ENCODE results near the gene FOXB1.

Gene FOXB1

DNA sequence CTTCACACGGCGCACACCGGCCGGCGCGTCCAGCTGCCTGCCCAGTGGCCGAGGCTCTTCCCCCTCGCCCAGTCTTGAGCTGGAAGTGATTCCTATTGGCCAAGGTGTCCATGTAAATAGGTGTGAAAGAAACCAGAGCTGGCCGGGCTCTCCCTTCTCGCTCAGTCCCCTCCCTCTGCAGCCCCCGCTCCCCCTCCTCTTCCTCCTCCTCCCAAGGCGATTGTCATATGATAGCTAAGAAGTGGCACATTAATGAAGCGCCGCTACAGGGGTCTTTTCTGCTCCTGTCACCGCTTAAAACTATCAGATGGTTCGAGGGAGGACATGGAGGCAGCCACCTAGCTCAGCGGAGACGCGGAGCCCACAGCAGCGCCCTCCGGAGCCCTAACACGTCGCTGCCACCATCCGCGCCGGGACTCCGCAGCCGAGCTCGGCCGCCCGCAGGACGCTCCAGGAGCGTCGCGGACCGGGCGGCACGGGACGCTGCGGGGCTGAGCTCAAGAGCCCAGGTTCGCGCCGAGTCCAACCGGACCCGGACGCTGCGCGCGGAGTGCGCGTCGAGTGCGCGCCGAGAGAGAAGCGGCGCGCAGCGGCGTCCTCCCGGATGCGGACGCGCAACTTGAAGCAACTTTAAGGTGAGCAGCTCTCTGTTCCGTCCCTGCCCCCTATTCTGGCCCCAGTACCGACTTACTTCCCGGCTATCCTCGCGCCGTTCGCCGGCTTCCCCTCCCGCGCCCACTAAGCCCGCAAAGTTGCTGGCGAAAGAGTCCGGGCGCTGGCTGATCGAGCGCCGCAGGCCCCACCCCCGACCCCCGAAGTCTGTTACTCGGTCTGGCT lies at the start of gene FOXB1:
Gene FOXB1, plus strand, starts transcription at position 303 of the 837 bp plus-strand sequence. CDS start 653 bp downstream, outside the sequence.
- DNase-seq, result no peak

- DNase-seq, result no peak
These were observed 45.8 kb upstream of the FOXB1 start for GRCh38 chr15:59958288-59958687.

- no peak for DNase-seq
These were observed 43.8 kb upstream of the FOXB1 start for GRCh38 chr15:59960318-59960717.

- DNase-seq, result no peak
These were observed 40.8 kb upstream of the FOXB1 start for GRCh38 chr15:59963322-59963721.

DNA sequence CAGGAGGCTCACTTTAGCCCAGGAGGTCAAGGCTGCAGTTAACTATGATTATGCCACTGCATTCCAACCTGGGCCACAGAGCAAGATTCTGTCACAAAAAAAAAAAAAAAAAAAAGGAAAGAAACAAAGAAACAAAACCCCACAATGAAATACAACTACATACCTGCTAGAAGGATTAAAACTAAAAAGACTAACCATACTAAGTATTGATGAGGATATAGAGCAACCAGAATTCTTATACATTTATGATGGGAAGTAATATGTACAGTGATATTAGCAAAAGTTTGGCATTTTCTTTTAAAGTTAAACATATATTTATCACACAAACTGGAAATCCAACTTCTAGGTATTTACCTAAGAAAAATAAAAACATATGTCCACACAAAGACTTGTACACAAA lies 40.2 kb upstream of the FOXB1 start:
- no peak for DNase-seq

GRCh38 chr15:59965741-59966140 lies 38.4 kb upstream of the FOXB1 start:
- DNase-seq, result no peak

- no peak for DNase-seq
These were observed 37.8 kb upstream of the FOXB1 start for GRCh38 chr15:59966262-59966661.

GRCh38 chr15:59968314-59968713 lies 35.8 kb upstream of the FOXB1 start:
- no peak for DNase-seq

DNA sequence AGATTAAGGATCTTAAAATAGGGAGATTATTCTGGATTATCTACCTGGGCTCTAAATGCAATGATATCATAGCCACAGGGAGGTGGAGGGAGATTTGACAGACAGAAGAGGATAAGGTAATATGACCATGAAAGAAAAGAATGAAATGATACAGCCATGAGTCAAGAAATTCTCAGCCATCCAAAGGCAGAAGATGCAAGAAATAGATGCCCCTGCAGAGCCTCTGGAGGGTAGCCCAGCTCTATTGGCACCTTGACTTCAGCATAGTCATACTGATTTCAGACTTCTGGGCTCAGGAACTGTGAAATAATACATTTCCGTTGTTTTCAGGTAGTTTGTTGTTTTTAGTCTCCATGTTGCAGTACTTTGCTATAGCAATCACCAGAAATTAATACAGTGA lies 31.9 kb upstream of the FOXB1 start:
- DNase-seq, result no peak

- DNase-seq, result no peak
These were observed 27.4 kb upstream of the FOXB1 start for GRCh38 chr15:59976480-59977271.

- DNase-seq, result peak; percentile 19
These were observed 12.3 kb upstream of the FOXB1 start for GRCh38 chr15:59991834-59992233.

DNA sequence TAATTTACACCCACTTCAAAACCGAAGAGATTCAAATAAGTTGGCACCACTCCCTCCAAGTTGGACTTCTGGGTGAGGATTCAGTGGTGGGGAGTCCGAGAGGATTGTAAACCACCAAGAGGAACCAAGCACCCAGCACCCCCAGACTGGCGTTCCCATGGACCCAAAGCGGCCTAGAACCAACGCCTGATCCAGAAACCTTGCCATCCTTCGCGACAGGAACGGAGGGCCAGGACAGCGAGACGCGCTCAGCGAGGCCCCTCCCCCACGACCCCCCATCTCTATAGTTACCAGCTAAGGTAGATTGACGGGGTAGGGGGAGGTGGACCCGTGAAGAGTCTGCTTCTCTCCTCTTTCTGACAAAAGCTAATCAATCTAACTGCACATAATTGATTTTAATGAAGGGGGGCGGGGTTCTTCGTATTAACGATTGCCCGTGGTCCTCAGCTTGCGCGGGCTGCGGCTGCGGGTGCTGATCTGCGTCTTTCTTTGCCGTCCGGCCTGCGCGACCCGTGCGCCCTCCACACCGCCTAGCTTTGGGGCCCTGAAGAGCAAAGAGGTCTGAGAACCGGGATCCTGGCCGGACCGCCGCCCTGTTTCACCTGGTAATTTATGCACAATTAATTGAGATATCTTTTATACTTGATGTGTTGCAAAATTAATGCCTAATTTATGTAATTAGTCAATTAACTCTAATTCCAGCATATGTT lies 10.9 kb upstream of the FOXB1 start:
- no peak for DNase-seq

- no peak for DNase-seq
These were observed 10.1 kb upstream of the FOXB1 start for GRCh38 chr15:59993950-59994401.

- no peak for DNase-seq
These were observed 9.6 kb upstream of the FOXB1 start for GRCh38 chr15:59994526-59994887.

GRCh38 chr15:59994888-59995557 lies 9.1 kb upstream of the FOXB1 start:
- no peak for DNase-seq

GRCh38 chr15:59995568-59996297 lies 8.4 kb upstream of the FOXB1 start:
- no peak for DNase-seq

GRCh38 chr15:59996298-59997041 lies 7.6 kb upstream of the FOXB1 start:
- no peak for DNase-seq

DNA sequence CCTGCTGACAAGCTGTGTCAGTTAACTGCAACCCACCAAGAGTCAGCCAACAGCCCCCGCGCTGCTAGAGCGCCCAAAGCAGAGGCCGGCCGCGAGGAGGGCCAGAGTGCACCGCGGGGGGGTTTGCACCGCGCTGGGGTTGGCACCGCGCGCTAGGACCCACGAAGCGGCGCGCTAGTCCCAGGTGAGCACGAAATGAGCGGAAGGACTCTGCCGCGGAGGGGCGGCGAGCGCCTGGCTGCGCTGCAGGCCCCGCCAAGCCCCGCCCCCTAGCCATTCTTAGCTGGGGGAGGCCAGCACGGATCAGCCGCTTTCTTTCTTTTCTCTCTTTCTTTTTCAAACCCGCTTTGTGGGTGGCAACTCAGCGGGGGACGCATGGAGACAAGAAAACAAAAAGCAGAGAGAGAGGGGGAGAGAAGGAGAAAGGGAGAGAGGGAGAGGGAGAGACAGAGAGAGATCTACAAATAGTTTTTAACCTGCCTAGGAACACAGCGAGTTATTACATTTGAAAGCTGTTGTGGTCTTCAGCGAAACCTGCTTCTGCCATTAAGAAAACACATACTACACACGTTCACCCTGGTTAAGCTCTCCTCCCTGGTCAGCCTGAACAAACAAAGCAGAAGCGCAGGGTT lies 6.9 kb upstream of the FOXB1 start:
- DNase-seq, result peak; percentile 37

- no peak for DNase-seq
These were observed 5.7 kb upstream of the FOXB1 start for GRCh38 chr15:59998305-59998949.

GRCh38 chr15:59998950-59999611 lies 5.0 kb upstream of the FOXB1 start:
- DNase-seq, result no peak
